Activated naive CD8-positive, alpha-beta T cell treated with anti-CD3 and anti-CD28 coated beads, Interleukin-2, amount 10 ng/mL, durations not matched to agents 7 days and 5 days (primary cell): ENCODE data around the gene GLG1. TPM values are rescaled to one million over a fixed set of nuclear protein-coding genes. Genes with fewer than 3 reads are reported as not detected.

Source experiments
- ATAC-seq: fragments of 150-1000 bp; cut with Tn5 transposase; one replicate; pipeline ENCODE4 v1.10.0; 2021; ENCODE audit warnings: low read depth, moderate library complexity
- POLR2A ChIA-PET: fragments of 350-600 bp; sonication (Branson Sonifier 250); formaldehyde crosslinking; loops from one replicate; lab custom pipeline; 2021; ENCODE audit warnings: antibody characterized with exemption; lab: Charles Lee
- DNase-seq: peaks from one replicate; pipeline ENCODE4 v3.0.0; 2021
- H3K27ac Mint-ChIP-seq: one replicate; pipeline ENCODE4 v1.8.0; 2022; ENCODE audit warnings: mild to moderate bottlenecking, mixed read lengths
- H3K27me3 Mint-ChIP-seq: one replicate; pipeline ENCODE4 v1.8.0; 2022; ENCODE audit warnings: mild to moderate bottlenecking, moderate library complexity, mixed read lengths
- H3K36me3 Mint-ChIP-seq: one replicate; pipeline ENCODE4 v1.8.0; 2021; ENCODE audit warnings: mild to moderate bottlenecking, mixed read lengths
- H3K4me1 Mint-ChIP-seq: one replicate; pipeline ENCODE4 v1.8.0; 2021; ENCODE audit warnings: mixed read lengths
- H3K4me3 Mint-ChIP-seq: one replicate; pipeline ENCODE4 v1.8.0; 2022; ENCODE audit warnings: mild to moderate bottlenecking, moderate library complexity, mixed read lengths
- H3K9me3 Mint-ChIP-seq: one replicate; pipeline ENCODE4 v1.8.0; 2021; ENCODE audit warnings: mixed read lengths
- total RNA-seq, 2 experiments: library from RNA; stranded (reverse); gene quantifications; one replicate each; pipeline ENCODE4 v1.2.3, GENCODE V29; 2021

GLG1 gene
- total RNA-seq, 2 experiments from 2014 or later: 118 to 120 TPM

DNA sequence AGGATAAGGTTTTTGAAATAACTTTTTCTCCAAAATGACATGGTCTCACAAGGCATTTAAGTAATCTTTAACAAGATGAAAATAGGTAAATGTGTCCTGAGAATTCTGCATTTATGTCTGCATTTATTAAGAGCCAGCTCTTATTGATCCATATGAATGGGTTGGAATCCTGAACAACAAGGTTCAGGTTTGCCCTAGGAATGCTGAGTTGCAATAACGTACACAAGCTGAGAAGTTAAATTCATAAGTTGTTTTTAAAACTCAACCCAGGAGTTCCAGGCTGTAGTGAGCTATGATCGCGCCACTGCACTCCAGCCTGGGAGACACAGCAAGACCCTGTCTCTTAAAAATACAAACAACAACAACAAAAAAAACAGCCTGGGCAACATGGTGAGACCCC, 28.1 kb downstream of the GLG1 start:
- peaks cover 13% of the 10 kb centered on the region for H3K36me3 Mint-ChIP-seq
- POLR2A ChIA-PET: no interaction called here
- no peaks in the 10 kb centered on the region for H3K27me3 Mint-ChIP-seq
- peaks cover 27% of the 10 kb centered on the region for H3K4me1 Mint-ChIP-seq
- no peak overlapping the region for H3K4me3 Mint-ChIP-seq
- DNase-seq (no peak), ATAC-seq (no peak)
- no peak overlapping the region for H3K27ac Mint-ChIP-seq
- no peaks in the 10 kb centered on the region for H3K9me3 Mint-ChIP-seq

DNA sequence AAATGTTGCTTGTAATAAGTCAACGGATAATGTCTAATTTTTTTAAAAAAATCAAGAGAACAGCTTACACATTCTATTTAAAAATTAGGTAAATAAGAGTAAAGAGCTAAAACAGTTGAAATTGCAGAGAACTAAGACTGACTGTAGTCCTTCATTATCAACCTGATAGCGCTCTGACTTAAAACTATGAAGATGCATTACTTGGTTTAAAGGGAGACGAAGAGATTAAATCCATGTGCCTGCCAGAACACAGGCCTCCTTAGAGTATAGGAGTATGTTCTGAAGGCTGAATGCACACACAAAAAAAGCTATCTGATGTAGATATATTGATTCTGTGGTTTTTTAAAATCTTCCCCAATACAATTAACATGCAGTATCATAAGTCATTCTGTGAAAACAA, 28.5 kb downstream of the GLG1 start:
- no peak overlapping the region for H3K27ac Mint-ChIP-seq
- H3K27me3 Mint-ChIP-seq: no peaks in the 10 kb centered on the region
- no peaks in the 10 kb centered on the region for H3K9me3 Mint-ChIP-seq
- POLR2A ChIA-PET: no interaction called here
- no peak overlapping the region for H3K4me3 Mint-ChIP-seq
- ATAC-seq: no peak
- peaks cover 13% of the 10 kb centered on the region for H3K36me3 Mint-ChIP-seq
- peaks cover 27% of the 10 kb centered on the region for H3K4me1 Mint-ChIP-seq
- no peak for DNase-seq

DNA sequence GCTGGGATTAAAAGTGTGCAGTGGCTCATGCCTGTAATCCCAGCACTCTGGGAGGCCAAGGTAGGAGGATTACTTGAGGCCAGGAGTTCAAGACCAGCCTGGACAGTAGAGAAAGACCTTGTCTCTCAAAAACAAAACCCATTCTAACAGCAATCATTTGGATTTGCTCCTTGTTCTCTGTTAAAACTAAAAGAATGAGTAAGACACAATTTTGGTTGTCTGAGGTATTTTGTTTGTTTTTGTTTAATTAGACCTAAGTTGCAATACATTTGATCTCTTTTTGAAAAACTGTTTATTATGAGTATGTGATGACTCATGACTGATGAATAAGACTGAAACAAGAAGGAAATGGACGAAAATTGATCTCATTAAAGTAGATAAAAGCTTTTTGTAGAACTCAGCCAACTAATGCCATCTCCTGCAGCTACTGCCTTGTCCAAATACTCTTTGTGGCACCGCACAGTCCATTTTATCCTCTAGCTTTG, 29.0 kb downstream of the GLG1 start:
- Mint-ChIP-seq H3K9me3 (no peaks in the 10 kb centered on the region), H3K27ac (no peak overlapping the region), H3K27me3 (no peaks in the 10 kb centered on the region), H3K36me3 (peaks cover 11% of the 10 kb centered on the region), H3K4me3 (no peak overlapping the region), H3K4me1 (peaks cover 27% of the 10 kb centered on the region)
- ATAC-seq (peak; percentile 30), DNase-seq (no peak)
- POLR2A ChIA-PET: interaction anchor here (0.7 kb wide), 1 partner anchor 16 kb away, joined by 3 read pairs; no protein-coding TSS in a partner anchor

DNA sequence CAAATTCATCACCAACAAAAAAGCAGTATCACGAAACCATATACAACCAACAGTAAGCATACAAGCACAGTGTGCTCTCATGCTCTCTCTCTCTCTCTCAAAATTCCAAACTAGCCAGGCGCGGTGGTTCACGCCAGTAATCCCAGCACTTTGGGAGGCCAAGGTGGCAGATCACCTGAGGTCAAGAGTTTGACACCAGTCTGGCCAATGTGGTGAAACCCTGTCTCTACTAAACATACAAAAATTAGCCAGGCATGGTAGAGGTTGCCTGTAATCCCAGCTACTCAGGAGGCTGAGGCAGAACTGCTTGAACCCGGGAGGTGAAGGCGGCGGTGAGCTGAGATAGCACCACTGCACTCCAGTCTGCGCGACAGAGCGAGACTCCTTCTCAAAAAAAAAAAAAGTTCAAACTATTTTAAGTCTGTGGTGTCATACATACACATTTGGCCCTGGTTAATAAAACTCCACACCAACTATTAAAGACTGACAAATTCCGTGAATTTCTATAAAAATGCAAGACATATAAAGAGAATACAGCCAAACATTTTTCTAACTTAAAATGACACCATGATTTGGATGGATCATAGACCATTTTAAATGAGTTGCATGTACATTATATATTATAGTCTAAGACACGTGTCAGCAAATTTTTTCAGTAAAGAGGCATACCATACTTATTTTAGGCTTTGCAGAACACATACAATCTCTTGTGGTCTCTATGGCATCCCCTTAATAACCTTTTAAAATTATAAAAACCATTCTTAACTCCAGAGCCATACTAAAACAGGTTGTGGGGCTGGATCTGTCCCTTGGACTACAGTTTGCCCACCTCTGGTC, 30.9 kb downstream of the GLG1 start:
- H3K4me1 Mint-ChIP-seq: peaks cover 24% of the 10 kb centered on the region
- ATAC-seq (no peak), DNase-seq (no peak)
- no peak overlapping the region for H3K27ac Mint-ChIP-seq
- POLR2A ChIA-PET: no interaction called here
- H3K36me3 Mint-ChIP-seq: peaks cover 11% of the 10 kb centered on the region
- no peak overlapping the region for H3K4me3 Mint-ChIP-seq
- no peaks in the 10 kb centered on the region for H3K27me3 Mint-ChIP-seq
- no peaks in the 10 kb centered on the region for H3K9me3 Mint-ChIP-seq

DNA sequence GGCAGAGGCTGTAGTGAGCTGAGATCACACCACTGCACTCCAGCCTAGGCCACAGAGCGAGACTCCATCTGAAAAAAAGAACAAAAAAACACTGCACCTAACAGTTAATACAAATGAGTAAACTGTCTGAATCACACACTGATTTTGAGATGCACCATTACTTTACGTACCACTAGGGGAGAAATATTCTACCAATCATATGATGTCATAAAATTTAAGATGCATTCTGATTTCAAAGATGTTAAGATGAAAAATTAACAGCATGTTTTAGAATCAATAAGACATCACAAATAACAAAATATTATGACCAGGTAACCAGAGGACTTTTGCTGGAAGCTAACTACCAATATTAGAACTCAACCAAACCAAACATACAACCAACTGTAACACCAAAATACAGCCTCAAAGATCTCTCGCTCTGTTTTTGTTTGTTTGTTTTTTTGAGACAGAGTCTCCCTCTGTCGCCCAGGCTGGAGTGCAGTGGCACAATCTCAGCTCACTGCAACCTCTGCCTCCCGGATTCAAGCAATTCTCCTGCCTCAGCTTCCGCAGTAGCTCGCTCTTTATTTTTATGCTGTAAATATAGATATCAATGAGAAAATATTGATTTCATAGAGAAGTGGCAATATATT, 31.6 kb downstream of the GLG1 start:
- H3K9me3 Mint-ChIP-seq: no peaks in the 10 kb centered on the region
- no peak overlapping the region for H3K27ac Mint-ChIP-seq
- peaks cover 7% of the 10 kb centered on the region for H3K36me3 Mint-ChIP-seq
- H3K27me3 Mint-ChIP-seq: no peaks in the 10 kb centered on the region
- ATAC-seq (no peak), DNase-seq (no peak)
- POLR2A ChIA-PET: no interaction called here
- H3K4me3 Mint-ChIP-seq: no peak overlapping the region
- H3K4me1 Mint-ChIP-seq: peaks cover 26% of the 10 kb centered on the region

DNA sequence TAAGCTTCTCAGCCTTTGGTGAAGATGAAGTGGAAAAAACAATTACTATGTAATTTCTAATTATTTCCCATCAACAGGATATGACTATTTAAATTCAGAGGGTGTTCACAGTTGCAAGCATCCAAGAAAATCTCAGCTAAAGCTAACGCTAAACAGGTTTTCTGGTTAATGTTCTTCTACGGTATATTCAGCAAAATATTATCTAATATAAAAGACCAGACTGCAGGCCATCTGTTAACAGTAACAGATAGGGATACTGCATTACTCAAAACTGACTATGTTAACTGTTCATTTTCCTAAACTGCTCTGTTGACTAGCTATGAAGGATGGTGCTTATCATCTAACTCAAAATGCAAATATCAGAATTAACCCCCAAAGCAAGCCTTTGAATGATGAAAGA, 32.8 kb downstream of the GLG1 start:
- no peak for ATAC-seq
- peaks cover 24% of the 10 kb centered on the region for H3K4me1 Mint-ChIP-seq
- peaks cover 7% of the 10 kb centered on the region for H3K36me3 Mint-ChIP-seq
- H3K4me3 Mint-ChIP-seq: no peak overlapping the region
- no peaks in the 10 kb centered on the region for H3K9me3 Mint-ChIP-seq
- DNase-seq: no peak
- no peak overlapping the region for H3K27ac Mint-ChIP-seq
- POLR2A ChIA-PET: interaction anchor here (0.6 kb wide), 1 partner anchor 745 kb away, joined by 3 read pairs; no protein-coding TSS in a partner anchor
- H3K27me3 Mint-ChIP-seq: no peaks in the 10 kb centered on the region

DNA sequence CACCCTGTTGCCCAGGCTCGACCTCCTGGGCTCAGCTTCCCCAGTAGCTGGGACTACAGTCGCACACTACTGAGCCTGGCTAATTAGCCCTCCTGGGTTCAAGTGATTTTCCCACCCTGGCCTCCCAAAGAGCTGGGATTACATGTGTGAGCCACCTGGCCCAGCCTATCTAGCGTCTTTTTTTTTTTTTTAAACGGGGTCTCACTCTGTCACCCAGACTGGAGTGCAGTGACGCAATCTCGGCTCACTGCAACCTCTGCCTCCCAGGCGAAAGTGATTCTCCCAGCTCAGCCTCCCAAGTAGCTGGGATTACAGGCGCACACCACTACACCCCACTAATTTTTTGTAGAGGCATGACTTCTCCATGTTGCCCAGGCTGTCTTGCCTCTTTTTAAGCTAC, 33.3 kb downstream of the GLG1 start:
- Mint-ChIP-seq H3K9me3 (no peaks in the 10 kb centered on the region), H3K27ac (no peak overlapping the region), H3K4me3 (no peak overlapping the region), H3K27me3 (no peaks in the 10 kb centered on the region), H3K36me3 (peaks cover 7% of the 10 kb centered on the region), H3K4me1 (peaks cover 19% of the 10 kb centered on the region)
- ATAC-seq (no peak), DNase-seq (no peak)
- POLR2A ChIA-PET: interaction anchor here (0.6 kb wide), 1 partner anchor 746 kb away, joined by 3 read pairs; no protein-coding TSS in a partner anchor

DNA sequence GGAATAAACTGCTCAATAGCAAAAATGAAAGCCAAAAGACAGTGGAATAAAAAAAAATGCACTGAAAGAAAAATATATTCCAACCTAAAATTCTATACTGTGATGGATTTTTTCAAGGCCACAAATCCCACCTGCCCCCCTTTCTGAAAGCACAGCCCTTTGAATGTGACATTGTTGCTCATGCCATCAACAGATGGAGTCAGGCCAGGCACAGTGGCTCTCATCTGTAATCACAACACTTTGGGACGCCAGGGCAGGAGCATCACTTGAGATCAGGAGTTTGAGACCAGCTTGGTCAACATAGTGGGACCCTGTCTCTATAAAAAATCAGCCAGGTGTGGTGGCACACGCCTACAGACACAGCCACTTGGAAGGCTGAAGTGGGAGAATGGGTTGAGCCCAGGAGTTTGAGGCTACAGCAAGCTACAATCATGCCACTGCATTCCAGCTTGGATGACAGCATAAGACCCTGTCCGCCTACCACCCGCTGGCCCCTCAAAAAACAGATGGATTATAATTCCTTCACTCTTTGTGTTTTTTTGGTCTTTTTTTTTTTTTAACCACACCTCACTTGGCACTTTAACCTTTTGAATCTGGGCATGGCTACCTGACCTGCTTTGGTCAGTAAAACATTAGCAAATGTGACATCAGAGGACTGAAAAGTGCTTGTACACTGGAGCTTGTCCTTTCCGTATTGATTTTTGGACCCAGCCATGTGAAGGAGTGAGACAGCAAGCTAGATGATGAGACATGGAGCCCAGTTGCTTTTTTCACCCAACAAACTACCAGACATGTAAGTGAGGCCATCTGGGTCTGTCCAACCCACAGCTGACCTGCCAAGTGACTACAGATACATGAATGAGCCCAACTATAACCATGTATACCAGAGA, 36.3 kb downstream of the GLG1 start:
- Mint-ChIP-seq H3K27me3 (no peaks in the 10 kb centered on the region), H3K4me3 (no peak overlapping the region), H3K36me3 (peaks cover 11% of the 10 kb centered on the region), H3K4me1 (peaks cover 22% of the 10 kb centered on the region), H3K9me3 (no peaks in the 10 kb centered on the region), H3K27ac (no peak overlapping the region)
- POLR2A ChIA-PET: interaction anchor here (1.4 kb wide), 1 partner anchor 36 kb away, joined by 3 read pairs; the partner anchor contains the start of gene GLG1
- ATAC-seq: no peak
- no peak for DNase-seq

DNA sequence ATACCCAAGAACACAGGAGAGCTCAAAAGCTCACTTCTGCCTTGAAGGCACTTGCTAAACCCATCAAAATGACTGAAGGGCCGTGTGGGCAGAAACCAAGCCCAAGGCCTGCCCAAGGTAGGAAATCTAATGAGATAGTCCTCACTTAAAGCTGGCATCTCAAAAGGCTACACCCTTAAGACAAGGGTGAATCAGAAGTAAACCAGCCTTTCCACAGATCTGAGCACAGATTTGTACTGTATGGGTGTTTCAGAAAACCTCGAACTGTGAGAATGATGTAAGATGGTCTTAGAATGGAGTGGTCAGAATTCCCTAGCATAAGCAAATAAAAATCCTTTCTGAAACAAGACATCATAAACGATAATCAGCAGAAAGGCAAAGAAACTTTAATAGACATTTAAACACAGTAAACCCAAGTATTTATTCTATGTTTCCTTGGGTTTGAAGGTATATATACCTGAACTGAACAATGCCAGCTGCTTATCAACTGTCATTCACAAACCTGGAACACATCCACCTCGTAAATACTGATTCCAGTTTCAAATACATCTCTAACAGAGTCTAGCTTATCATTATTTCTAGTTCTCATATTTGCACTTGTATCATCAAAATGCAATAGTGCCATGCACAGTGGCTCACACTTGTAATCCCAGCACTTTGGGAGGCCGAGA, 37.8 kb downstream of the GLG1 start:
- Mint-ChIP-seq H3K9me3 (no peaks in the 10 kb centered on the region), H3K36me3 (peaks cover 13% of the 10 kb centered on the region), H3K4me1 (peaks cover 33% of the 10 kb centered on the region), H3K4me3 (no peak overlapping the region), H3K27ac (no peak overlapping the region), H3K27me3 (no peaks in the 10 kb centered on the region)
- DNase-seq (no peak), ATAC-seq (no peak)
- POLR2A ChIA-PET: no interaction called here

DNA sequence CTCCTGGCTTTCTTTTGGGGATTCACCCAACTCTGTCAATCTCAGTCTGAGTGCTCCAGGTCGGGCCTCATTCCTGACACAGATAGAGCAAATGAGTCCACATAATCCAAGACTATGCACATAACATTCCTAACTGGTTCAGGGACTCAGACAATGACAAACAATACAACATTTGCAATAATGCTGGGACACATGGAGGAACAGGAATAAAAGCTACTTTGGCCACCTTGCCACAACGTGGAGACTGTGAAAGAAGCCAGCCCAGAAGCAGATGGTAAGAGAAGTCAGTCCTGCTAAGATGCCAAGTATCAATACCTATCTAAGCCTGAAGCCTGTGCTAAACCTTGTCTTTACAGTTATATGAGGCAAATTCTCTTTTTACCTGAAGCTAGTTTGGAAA, 39.0 kb downstream of the GLG1 start:
- Mint-ChIP-seq H3K4me3 (no peak overlapping the region), H3K27ac (no peak overlapping the region), H3K9me3 (no peaks in the 10 kb centered on the region), H3K4me1 (peaks cover 36% of the 10 kb centered on the region), H3K27me3 (no peaks in the 10 kb centered on the region), H3K36me3 (peaks cover 19% of the 10 kb centered on the region)
- POLR2A ChIA-PET: no interaction called here
- DNase-seq: no peak
- no peak for ATAC-seq

DNA sequence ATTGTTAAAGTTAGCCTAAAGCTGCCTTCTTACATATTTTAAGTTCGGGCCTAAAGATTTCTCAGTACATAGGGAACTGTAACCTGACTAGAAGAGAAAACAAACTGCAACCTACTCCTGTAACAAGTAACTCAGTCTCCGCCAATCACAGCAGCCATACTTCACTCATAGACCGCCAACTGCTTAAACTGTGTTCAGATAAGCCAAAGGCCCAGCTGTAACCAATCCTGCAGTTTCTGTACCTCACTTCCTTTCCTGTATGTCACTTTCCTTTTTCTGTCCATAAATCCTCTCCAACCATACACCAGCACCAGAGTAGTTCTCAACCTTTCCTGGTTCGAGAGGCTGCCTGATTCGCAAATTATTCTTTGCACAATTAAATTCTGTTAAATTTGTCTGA, 41.5 kb downstream of the GLG1 start:
- Mint-ChIP-seq H3K36me3 (peaks cover 21% of the 10 kb centered on the region), H3K27me3 (no peaks in the 10 kb centered on the region), H3K4me3 (no peak overlapping the region), H3K9me3 (no peaks in the 10 kb centered on the region), H3K27ac (no peak overlapping the region), H3K4me1 (peaks cover 33% of the 10 kb centered on the region)
- POLR2A ChIA-PET: interaction anchor here (0.6 kb wide), 1 partner anchor 12 kb away, joined by 4 read pairs; no protein-coding TSS in a partner anchor
- ATAC-seq (no peak), DNase-seq (no peak)

DNA sequence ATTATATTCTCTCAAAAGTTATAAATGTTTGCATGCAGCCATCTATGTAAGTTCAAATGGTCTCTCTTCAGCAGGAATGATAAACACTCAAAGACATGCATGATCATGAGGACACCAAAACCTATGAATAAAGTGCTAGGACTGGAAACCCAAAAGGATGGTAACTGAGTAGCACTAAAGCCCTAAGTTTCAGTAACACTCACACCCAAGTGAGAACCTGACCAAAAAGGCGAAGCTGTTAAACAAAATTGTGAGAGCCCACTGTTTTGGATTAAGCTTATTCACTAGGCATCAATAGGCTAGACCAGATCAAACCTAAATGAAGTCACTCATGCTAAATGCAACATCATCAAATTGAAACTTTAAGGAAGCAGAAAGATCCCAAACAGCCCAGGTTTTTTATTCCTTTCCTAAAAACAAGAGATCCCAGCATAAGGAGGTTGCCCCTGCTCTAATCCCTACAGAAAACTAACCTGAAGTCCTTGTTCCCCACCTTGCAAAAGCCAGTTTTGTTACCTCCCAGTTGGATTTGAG, 42.4 kb downstream of the GLG1 start:
- POLR2A ChIA-PET: interaction anchor here (0.6 kb wide), 1 partner anchor 12 kb away, joined by 4 read pairs; no protein-coding TSS in a partner anchor
- peaks cover 33% of the 10 kb centered on the region for H3K4me1 Mint-ChIP-seq
- peaks cover 21% of the 10 kb centered on the region for H3K36me3 Mint-ChIP-seq
- no peak for DNase-seq
- no peak overlapping the region for H3K4me3 Mint-ChIP-seq
- no peak overlapping the region for H3K27ac Mint-ChIP-seq
- H3K9me3 Mint-ChIP-seq: no peaks in the 10 kb centered on the region
- ATAC-seq: no peak
- no peaks in the 10 kb centered on the region for H3K27me3 Mint-ChIP-seq
